GM18511 (cell line): ENCODE results near the gene ASMT.
"Not testable (repeated sequence)": the region's sequence is repeated elsewhere in the genome, so short reads cannot be mapped to it uniquely, and the experiment has no call there.

Source experiments
- ATAC-seq: cut with Tn5 transposase; IDR thresholded peaks from one replicate; pipeline ENCODE4 v1.9.1; 2021; ENCODE audit warnings: mild to moderate bottlenecking, moderate library complexity; ENCODE audit not compliant: unreplicated experiment

Gene ASMT

DNA sequence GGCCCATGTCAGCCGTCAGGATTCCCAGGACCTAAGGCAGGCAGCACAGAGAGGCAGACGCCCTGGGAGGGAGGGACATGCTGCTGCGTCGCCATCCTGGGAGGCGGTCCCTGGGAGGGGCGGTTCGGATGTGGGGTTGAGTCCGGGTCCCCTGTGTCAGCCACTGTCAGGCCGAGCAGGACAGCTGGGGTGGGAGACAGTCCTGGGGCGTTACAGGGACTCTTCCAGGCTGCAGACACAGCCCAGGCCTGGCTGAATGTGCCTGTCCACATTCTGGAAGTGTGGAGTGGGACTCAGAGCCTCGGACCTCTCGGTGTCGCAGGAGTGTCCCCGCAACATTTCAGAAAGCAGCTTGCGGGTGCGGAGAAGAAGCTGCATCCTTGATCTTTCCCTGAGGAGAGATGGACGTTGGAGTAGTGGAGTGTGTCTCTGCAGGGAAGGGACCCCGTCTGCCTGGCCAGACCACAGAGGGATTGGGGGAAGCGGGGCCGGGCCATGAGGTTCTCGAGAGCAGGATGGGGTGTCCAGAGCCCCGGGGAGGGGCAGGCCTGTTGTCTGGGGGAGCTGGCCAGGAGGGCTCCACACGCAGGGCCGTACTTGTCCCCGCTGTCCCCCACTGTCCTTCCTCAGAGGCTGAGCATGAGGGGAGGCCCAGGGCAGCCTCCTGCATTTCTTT, 17.4 kb upstream of the ASMT start:
- ATAC-seq, result no peak

DNA sequence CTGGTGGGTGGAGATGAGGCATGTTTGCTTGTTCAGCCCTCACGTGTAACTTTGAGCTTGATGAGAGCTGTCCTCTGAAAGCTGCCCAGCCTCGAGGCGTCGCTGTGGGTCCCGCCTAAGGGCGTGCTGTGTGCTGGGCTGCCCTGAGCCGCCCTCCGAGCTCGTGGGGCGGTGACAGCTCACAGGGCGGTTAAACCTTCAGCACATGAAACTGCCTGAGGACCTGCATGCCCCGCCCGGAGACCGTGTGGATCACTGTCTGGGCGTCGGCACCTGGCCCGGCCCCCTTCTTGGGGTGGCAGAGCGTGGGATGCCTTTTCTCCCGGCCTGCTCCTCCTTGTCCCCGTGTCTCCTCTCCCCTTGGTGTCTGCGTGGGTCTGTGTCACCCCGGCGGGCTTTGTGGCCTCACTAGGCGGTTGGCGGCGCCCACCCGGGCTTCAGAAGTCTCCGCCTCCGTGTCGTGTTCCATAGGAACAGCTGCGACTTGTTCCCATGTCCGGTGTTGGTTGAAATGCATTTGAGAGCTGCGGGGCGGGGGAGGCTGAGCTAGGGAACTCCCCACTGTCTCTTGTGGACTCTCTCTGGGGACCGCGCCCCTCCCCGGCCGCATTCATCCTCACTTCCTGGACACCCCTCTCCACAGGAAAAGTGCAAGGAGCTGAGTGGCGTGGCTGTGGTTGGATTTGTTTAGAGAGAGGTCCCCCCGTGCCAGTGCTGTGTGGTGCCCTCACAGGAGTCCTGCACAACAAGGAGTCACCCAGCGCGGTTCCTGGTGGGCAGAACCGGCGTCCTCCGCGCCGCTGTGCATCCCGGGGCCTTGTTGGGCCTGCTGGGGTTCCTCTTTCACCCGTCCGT, 16.6 kb upstream of the ASMT start:
- ATAC-seq, result no peak

DNA sequence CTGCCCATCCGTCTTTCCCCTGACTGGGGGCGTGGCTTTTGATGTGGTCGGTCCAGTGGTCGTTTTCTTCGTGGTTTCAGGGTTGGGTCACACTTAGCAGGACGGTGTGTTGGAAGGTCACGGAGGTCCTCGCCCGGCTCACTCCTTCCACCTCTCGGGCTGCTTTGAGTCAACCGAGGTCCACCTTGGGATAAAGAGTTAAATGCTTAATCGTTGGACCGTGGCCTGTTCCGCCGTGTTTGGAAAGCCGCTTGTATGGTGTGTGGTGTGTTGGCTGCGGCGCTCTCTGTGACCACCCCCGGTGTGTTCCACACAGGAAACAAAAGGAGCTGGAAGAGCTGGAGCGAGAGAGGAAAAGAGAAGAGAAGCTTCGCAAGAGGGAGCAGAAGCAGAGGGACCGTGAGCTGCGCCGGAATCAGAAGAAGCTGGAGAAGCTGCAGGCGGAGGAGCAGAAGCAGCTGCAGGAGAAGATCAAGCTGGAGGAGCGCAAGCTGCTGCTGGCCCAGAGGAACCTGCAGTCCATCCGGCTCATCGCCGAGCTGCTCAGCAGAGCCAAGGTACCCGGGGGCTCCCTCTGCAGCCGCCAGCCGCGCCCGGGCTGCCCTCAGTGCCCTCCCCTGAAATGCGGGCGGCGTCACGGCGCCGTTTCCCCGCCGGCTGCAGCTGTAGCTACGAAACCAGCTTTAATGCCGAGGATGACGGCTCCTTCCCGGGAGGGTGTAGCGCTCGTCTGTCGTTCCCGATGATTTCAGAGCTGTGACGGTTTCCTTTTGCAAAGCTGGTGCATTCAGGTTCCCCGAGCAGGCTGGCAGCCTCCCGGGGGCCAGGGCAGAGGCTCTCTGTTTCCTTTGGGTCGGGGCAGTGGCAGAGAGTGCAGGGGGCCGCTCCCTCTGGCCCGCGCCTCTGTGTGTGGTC, 15.7 kb upstream of the ASMT start:
- no peak for ATAC-seq

GRCh38 chrX:1599791-1600405, 15.0 kb upstream of the ASMT start:
- no peak for ATAC-seq

DNA sequence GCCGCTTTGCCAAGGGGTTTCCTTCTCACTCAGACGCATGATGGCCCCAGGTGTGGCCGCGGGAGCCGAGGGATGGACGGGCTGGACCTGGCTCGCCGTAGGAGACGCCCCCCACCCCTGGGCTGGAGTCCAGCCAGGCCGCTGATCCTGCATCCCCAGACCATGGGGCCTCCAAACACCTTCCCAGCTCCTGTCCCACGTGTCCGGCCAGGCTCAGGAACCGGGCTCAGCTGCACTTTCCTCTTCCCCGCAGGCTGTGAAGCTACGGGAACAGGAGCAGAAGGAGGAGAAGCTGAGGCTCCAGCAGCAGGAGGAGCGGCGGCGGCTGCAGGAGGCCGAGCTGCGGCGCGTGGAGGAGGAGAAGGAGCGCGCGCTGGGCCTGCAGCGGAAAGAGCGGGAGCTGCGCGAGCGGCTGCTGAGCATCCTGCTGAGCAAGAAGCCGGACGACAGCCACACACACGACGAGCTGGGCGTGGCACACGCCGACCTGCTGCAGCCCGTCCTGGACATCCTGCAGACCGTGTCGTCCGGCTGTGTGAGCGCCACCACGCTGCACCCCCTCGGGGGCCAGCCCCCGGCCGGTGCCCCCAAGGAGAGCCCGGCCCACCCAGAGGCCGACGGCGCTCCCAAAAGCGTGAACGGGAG, 14.3 kb upstream of the ASMT start:
- no peak for ATAC-seq

GRCh38 chrX:1601051-1601767, 13.7 kb upstream of the ASMT start:
- no peak for ATAC-seq

DNA sequence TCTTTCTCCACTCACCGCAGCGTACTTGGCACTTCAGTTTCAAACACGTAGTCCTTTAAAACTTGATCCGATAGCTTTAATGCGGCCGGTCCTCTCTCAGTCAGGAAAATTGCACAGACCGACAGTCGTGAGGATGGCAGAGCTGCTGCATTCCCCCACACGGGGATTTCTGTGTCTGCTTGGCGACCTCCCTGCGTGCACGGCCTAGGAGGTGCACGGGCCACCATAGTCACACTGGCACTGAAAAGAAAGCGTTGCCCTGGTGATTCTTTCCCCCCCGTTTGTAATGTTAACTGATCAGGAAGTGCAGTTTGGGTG, 13.1 kb upstream of the ASMT start:
- no peak for ATAC-seq

DNA sequence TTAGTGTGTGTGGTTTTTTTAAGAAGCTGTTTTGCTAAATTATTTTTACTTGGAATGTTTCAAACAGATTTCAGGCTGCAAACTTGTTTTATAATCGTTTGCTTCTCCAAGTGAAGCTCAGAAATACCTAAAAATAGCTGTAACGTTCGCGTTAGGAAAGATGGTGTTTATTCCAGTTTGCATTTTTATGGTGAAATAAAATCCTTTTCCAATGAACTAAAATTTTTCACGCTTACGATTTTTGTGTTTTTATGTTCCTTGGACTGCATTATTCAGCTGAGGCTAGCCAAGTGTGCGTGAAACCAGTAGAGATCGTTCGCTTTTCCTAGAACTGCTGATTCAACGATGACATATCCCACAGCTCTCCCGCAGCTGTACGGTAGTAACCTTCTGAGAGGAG, 12.6 kb upstream of the ASMT start:
- no peak for ATAC-seq

- no peak for ATAC-seq
Measured at GRCh38 chrX:1606496-1606895, 8.4 kb upstream of the ASMT start.

GRCh38 chrX:1609311-1609710, 5.5 kb upstream of the ASMT start:
- no peak for ATAC-seq

DNA sequence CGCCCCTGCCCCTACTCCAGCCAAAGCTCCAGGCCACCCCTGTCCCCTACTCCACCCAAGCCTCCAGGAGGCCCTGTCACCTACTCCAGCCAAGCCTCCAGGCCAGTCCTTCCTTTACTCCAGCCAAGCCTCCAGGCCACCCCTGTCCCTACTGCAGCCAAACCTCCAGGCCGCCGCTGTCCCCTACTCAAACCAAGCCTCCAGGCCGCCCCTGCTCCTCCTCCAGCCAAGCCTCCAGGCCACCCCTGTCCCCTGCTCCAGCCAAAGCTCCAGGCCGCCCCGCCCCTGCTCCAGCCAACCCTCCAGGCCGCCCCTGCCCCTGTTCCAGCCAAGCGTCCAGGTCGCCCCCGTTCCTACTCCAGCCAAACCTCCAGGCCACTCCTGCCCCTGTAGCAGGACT, 5.1 kb upstream of the ASMT start:
- ATAC-seq, result no peak

GRCh38 chrX:1610166-1610565, 4.7 kb upstream of the ASMT start:
- ATAC-seq, result no peak

DNA sequence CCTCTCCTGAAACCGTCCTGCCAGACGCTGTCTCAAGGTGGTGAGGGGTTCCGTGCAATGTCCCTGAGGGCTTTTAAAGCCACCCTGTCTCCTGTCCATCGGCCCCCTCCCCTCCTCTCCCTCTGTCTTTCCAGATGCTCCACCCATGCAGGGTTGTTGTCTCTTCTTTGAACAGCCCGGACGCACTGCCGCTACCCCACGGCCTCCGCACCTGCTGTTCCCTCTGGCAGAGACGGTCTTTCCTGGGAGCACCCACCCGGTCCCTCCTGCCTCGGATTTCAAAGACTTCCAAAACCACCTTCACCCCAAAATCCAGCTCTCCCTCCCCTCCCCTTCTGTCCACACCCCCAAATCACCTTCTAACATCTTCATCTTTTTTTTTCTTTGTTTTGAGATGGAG, 4.1 kb upstream of the ASMT start:
- ATAC-seq, result no peak

DNA sequence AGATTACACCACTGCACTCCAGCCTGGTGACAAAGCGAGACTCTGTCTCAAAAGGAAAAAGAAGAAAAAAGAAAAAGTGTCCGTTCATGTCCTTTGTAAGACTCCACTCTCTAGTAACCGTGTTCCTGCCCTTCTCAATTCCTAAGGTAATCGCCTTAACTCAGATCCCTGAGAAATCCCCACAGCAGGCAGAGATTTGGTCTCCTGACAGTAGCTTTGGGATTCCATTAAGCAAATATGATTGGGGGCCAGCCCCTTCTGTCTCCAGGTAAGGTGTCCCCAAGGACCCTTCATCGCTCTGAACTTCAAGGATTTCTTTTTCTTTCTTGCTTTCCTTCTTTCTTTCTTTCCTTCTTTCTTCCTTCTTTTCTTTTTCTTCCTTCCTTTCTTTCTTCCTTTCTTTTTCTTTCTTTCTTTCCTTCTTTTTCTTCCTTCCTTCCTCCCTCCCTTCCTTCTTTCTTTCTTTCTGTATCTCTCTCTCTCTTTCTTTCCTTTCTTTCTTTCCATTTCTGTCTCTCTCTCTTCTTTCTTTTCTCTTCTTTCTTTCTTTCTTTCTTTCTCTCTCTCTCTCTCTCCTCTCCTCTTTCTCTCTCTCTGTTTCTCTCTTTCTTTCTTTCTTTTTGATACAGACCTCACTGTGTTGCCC, 2.1 kb upstream of the ASMT start:
- ATAC-seq, result no peak

DNA sequence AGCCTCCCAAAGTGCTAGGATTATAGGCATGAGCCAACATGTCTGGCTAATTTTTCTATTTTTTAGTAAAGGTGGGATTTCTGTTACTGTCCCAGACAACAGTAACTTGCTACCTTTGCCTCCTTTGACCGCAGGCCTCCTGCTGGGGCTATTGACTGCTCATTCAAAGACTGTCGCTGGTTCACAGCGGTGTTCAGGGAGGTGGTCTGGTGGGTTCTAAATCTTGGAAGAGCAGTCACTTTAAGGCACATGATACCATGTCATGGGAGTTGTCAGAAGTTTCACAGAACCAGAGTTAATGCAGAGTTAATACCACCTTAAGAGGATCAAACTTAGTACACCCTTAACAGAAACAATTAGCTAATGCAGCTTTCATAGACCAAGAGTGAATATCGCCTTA, 3.8 kb downstream of the ASMT start:
- no peak for ATAC-seq

DNA sequence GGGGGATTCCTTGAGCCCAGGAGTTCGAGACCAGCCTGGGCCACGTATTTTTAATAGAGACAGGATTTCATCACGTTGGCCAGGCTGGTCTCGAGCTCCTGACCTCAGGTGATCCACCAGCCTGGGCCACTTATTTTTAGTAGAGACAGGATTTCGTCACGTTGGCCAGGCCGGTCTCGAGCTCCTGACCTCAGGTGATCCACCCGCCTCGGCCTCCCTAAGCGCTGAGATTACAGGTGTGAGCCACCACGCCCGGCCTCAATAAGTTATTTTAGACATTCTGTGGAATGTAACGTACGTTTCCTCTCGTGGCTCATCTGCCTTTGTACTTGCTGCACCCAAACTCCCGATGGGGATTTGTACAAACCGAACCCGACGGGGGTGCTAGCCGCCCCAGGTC, 8.8 kb downstream of the ASMT start:
- ATAC-seq, result no peak

DNA sequence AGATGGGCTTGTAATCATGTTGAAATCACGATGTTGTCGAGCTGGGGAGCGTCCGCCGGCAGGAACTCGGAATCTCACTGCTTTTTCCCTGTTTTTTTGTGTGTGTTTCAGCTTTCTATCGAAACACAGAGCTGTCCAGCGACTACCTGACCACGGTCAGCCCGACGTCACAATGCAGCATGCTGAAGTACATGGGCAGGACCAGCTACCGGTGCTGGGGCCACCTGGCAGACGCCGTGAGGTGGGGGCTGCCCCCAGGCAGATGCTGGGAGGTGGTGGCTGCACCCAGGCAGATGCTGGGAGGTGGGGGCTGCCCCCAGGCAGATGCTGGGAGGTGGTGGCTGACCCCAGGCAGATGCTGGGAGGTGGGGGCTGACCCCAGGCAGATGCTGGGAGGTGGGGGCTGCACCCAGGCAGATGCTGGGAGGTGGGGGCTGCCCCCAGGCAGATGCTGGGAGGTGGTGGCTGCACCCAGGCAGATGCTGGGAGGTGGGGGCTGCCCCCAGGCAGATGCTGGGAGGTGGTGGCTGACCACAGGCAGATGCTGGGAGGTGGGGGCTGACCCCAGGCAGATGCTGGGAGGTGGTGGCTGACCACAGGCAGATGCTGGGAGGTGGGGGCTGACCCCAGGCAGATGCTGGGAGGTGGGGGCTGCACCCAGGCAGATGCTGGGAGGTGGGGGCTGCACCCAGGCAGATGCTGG, 9.4 kb downstream of the ASMT start:
- ATAC-seq, result not testable (repeated sequence)

GRCh38 chrX:1624861-1625215, 10.0 kb downstream of the ASMT start:
- ATAC-seq, result not testable (repeated sequence)

DNA sequence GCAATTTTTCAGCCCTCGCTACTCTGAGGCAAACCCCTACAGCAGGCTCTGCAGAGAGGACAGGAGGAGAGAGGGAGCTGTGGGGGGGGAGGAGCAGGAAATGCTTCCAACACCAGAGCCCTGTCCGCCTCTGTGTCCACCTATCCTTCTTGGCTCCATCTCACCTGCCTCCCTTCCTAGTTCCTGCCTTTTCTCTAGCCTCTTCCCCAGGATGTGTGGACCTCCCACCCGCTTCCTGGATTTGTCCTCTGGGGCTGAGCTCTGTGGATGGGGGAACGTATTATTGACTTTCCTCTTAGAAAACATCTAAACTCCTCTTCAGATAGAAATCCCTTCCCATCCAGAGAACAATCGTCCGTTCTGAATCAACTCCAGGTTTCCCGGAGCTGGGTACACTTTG, 14.4 kb downstream of the ASMT start:
- no peak for ATAC-seq
